HepG2 (cell line): ENCODE results near the gene CD4. TPM values are rescaled to one million over a fixed set of nuclear protein-coding genes. Genes with fewer than 3 reads are reported as not detected.

ENCODE experiments used
- AFF4 ChIP-seq: sonication (generic); formaldehyde crosslinking; IDR thresholded peaks from 2 replicates; pipeline ENCODE4 v1.4.0; 2020; ENCODE audit warnings: missing genetic modification reagents
- ATF7-NPFF ChIP-seq: sonication (generic); formaldehyde crosslinking; IDR thresholded peaks from 2 replicates; pipeline ENCODE4 v1.8.1; 2023; ENCODE audit warnings: mild to moderate bottlenecking, low read depth, missing genetic modification reagents, moderate library complexity
- BATF2 ChIP-seq: sonication (generic); formaldehyde crosslinking; IDR thresholded peaks from 2 replicates; pipeline ENCODE4 v1.8.0; 2022; ENCODE audit warnings: mild to moderate bottlenecking, missing genetic modification reagents, moderate library complexity
- CEBPB ChIP-seq: IDR thresholded peaks from 2 replicates; pipeline ENCODE4 v1.6.1; 2011; ENCODE audit warnings: low read depth, low read length, improper control_type of control experiment, borderline replicate concordance
- DR1 ChIP-seq: sonication (generic); formaldehyde crosslinking; IDR thresholded peaks from 2 replicates; pipeline ENCODE4 v1.8.0; 2021; ENCODE audit warnings: mild to moderate bottlenecking, missing genetic modification reagents, inconsistent platforms
- HNF1A ChIP-seq, 2 experiments: sonication (generic) in 1 of 2; formaldehyde crosslinking in 1 of 2; IDR thresholded peaks; 2 replicates each; pipeline versions ENCODE4 v1.4.0 to v1.6.1; 2016 to 2020; ENCODE audit warnings: borderline replicate concordance in 1 of 2, low read depth in 1 of 2, mild to moderate bottlenecking in 1 of 2, missing genetic modification reagents in 1 of 2
- RFXANK ChIP-seq: IDR thresholded peaks from 2 replicates; pipeline ENCODE4 v1.6.1; 2016
- THAP7 ChIP-seq: sonication (generic); formaldehyde crosslinking; IDR thresholded peaks from 2 replicates; pipeline ENCODE4 v1.8.1; 2023; ENCODE audit warnings: mild to moderate bottlenecking, missing genetic modification reagents
- ZFP36L1 ChIP-seq: sonication (generic); formaldehyde crosslinking; IDR thresholded peaks from 2 replicates; pipeline ENCODE4 v1.8.0; 2022; ENCODE audit warnings: mild to moderate bottlenecking, missing genetic modification reagents, moderate library complexity
- ZGPAT ChIP-seq: IDR thresholded peaks from 2 replicates; pipeline ENCODE4 v1.6.1; 2016; ENCODE audit warnings: mild to moderate bottlenecking
- ZNF180 ChIP-seq: sonication (generic); formaldehyde crosslinking; IDR thresholded peaks from 2 replicates; pipeline ENCODE4 v1.4.0; 2020; ENCODE audit warnings: low read depth, missing genetic modification reagents, borderline replicate concordance
- ZNF232 ChIP-seq: sonication (generic); formaldehyde crosslinking; IDR thresholded peaks from 2 replicates; pipeline ENCODE4 v1.4.0; 2020; ENCODE audit warnings: missing genetic modification reagents, borderline replicate concordance
- ZNF558 ChIP-seq: sonication (generic); formaldehyde crosslinking; IDR thresholded peaks from 2 replicates; pipeline ENCODE4 v1.9.0; 2022; ENCODE audit warnings: mild to moderate bottlenecking, missing genetic modification reagents, borderline replicate concordance
- ZNF589 ChIP-seq: sonication (generic); formaldehyde crosslinking; conservative IDR thresholded peaks from 2 replicates; pipeline ENCODE4 v1.8.0; 2022; ENCODE audit warnings: mild to moderate bottlenecking, moderate library complexity, missing genetic modification reagents
- ZNF605 ChIP-seq: sonication (generic); formaldehyde crosslinking; IDR thresholded peaks from 2 replicates; pipeline ENCODE4 v1.8.0; 2022; ENCODE audit warnings: mild to moderate bottlenecking, missing genetic modification reagents
- ZNF660 ChIP-seq: sonication (generic); formaldehyde crosslinking; IDR thresholded peaks from 2 replicates; pipeline ENCODE4 v1.5.1; 2020; ENCODE audit warnings: mild to moderate bottlenecking, low read depth, missing genetic modification reagents, borderline replicate concordance
- polyA plus RNA-seq, 8 experiments: library from polyadenylated mRNA; depleted of rRNA in 3 of 8; stranded (reverse) in 7 of 8; unstranded in 1 of 8; fragments of >200 nt; fragmentation: Illumina TruSeq in 4 of 8; extraction: Trizol in 4 of 8; gene quantifications; 2 replicates each; pipeline versions ENCODE4 v1.2.1 to v1.2.3, GENCODE V29; 2011 to 2016; ENCODE audit warnings: low read depth in 4 of 8, missing spikeins in 1 of 8, mixed read lengths in 1 of 8; ENCODE audit not compliant: insufficient read depth in 1 of 8
- total RNA-seq, 5 experiments: library from RNA; depleted of rRNA; stranded (reverse); fragments of >200 nt; fragmentation: Illumina TruSeq; extraction: Trizol; gene quantifications; 2 replicates each; pipeline ENCODE4 v1.2.3, GENCODE V29; 2016; ENCODE audit warnings: low read depth in 1 of 5

Gene CD4
- total and polyA plus RNA-seq, 2 of the 13 experiments (the other 11 are each of a cell fraction or from before 2014, with no cell fraction given): 0.07 to 0.95 TPM

- no peak for TF ChIP-seq HNF1A (IDR thresholded peaks at IDR 0.05; ENCODE audit: low read depth)
- peak; percentile 56; the same call in 1 of the 2 replicates for TF ChIP-seq HNF1A (CRISPR knock-in tag; IDR thresholded peaks at IDR 0.05; ENCODE audit: borderline replicate concordance)
- TF ChIP-seq THAP7 (CRISPR knock-in tag): peak; percentile 82; the same call in 1 of the 2 replicates
- no peak for TF ChIP-seq BATF2 (CRISPR knock-in tag)
- TF ChIP-seq ATF7-NPFF (CRISPR knock-in tag): peak; percentile 74
- TF ChIP-seq ZNF558 (CRISPR knock-in tag): 0 out of 2 replicates have a peak, but pooled peaks have one; percentile 51
- no peak for TF ChIP-seq AFF4 (CRISPR knock-in tag)
- no peak for TF ChIP-seq ZNF232 (CRISPR knock-in tag)
- TF ChIP-seq RFXANK (CRISPR knock-in tag): peak; percentile 54; the same call in 1 of the 2 replicates
- peak; percentile 85 for TF ChIP-seq ZFP36L1 (CRISPR knock-in tag)
- TF ChIP-seq ZNF605 (CRISPR knock-in tag): 0 out of 2 replicates have a peak, but pooled peaks have one; percentile 12
- no peak for TF ChIP-seq ZNF180 (CRISPR knock-in tag)
- no peak for TF ChIP-seq CEBPB
- peak; percentile 58; the same call in 1 of the 2 replicates for TF ChIP-seq ZNF589 (CRISPR knock-in tag)
- no peak for TF ChIP-seq ZNF660 (CRISPR knock-in tag)
- peak; percentile 70; the same call in 1 of the 2 replicates for TF ChIP-seq ZGPAT (CRISPR knock-in tag)
- TF ChIP-seq DR1 (CRISPR knock-in tag): peak; percentile 85
Measured at GRCh38 chr12:6752921-6753771, 36.2 kb upstream of the CD4 start, which contains the start of gene MLF2 (continued).
